Memory B cell (primary cell): Measurements from ENCODE around the gene CFD.
"Not testable (repeated sequence)": the region's sequence is repeated elsewhere in the genome, so short reads cannot be mapped to it uniquely, and the experiment has no call there.

Experiments
- ATAC-seq: fragments of 150-1000 bp; cut with Tn5 transposase; 2 replicates; pipeline ENCODE4 v1.10.0; 2021; ENCODE audit warnings: low read depth, mild to moderate bottlenecking, moderate library complexity
- DNase-seq, 2 donors: peaks; one replicate each; pipeline ENCODE4 v3.0.0; 2022; ENCODE audit warnings: low spot score in 2 of 2
- H3K27ac Mint-ChIP-seq: one replicate; pipeline ENCODE4 v1.8.0; 2022; ENCODE audit warnings: mild to moderate bottlenecking, moderate library complexity, mixed read lengths
- H3K27me3 Mint-ChIP-seq: one replicate; pipeline ENCODE4 v1.8.0; 2022; ENCODE audit warnings: mixed read lengths
- H3K36me3 Mint-ChIP-seq: one replicate; pipeline ENCODE4 v1.8.0; 2022; ENCODE audit warnings: mild to moderate bottlenecking, mixed read lengths
- H3K4me1 Mint-ChIP-seq: one replicate; pipeline ENCODE4 v1.8.0; 2022; ENCODE audit warnings: mixed read lengths
- H3K4me3 Mint-ChIP-seq: one replicate; pipeline ENCODE4 v1.8.0; 2022; ENCODE audit warnings: mild to moderate bottlenecking, moderate library complexity, mixed read lengths
- H3K9me3 Mint-ChIP-seq: one replicate; pipeline ENCODE4 v1.8.0; 2022; ENCODE audit warnings: mixed read lengths

The CFD gene

GRCh38 chr19:840519-841206 is 18.8 kb upstream of the CFD start, which contains the start of gene PRTN3:
Gene PRTN3, plus strand, starts transcription at chr19:840999. Its CDS starts 10 bp downstream, at chr19:841009.
- Mint-ChIP-seq H3K27me3 (peaks cover 22% of the 10 kb centered on the region), H3K4me1 (peaks cover 11% of the 10 kb centered on the region), H3K36me3 (peaks cover 5% of the 10 kb centered on the region), H3K27ac (peak within 1 kb of the TSS; percentile 86), H3K9me3 (peaks cover 3% of the 10 kb centered on the region), H3K4me3 (no peak within 1 kb of the TSS)
- DNase-seq (no peak), ATAC-seq (no peak)

- H3K27ac Mint-ChIP-seq, ATAC-seq, H3K4me1 Mint-ChIP-seq, H3K36me3 Mint-ChIP-seq, H3K4me3 Mint-ChIP-seq, DNase-seq, H3K9me3 Mint-ChIP-seq: not testable (repeated sequence)
- H3K27me3 Mint-ChIP-seq, result peaks cover 23% of the 10 kb centered on the region
Observed at GRCh38 chr19:842802-843179, 16.7 kb upstream of the CFD start.

- peaks cover 7% of the 10 kb centered on the region for H3K4me1 Mint-ChIP-seq
- no peak for ATAC-seq
- H3K9me3 Mint-ChIP-seq, result peaks cover 3% of the 10 kb centered on the region
- H3K36me3 Mint-ChIP-seq, result peaks cover 5% of the 10 kb centered on the region
- no peak overlapping the region for H3K4me3 Mint-ChIP-seq
- DNase-seq, result no peak
- peaks cover 24% of the 10 kb centered on the region for H3K27me3 Mint-ChIP-seq
- H3K27ac Mint-ChIP-seq, result no peak overlapping the region
Observed at GRCh38 chr19:843180-843835, 16.2 kb upstream of the CFD start.

GRCh38 chr19:843836-844545 is 15.5 kb upstream of the CFD start:
- Mint-ChIP-seq H3K36me3 (peaks cover 5% of the 10 kb centered on the region), H3K4me3 (no peak overlapping the region), H3K27ac (peak overlapping the region; percentile 26), H3K4me1 (peaks cover 7% of the 10 kb centered on the region), H3K9me3 (peaks cover 3% of the 10 kb centered on the region), H3K27me3 (peaks cover 26% of the 10 kb centered on the region)
- DNase-seq (no peak), ATAC-seq (no peak)

- H3K9me3 Mint-ChIP-seq, result peaks cover 3% of the 10 kb centered on the region
- peaks cover 27% of the 10 kb centered on the region for H3K27me3 Mint-ChIP-seq
- H3K27ac Mint-ChIP-seq, result peak overlapping the region; percentile 26
- no peak overlapping the region for H3K4me3 Mint-ChIP-seq
- H3K36me3 Mint-ChIP-seq, result peaks cover 5% of the 10 kb centered on the region
- ATAC-seq, result no peak
- DNase-seq, result no peak
- peaks cover 7% of the 10 kb centered on the region for H3K4me1 Mint-ChIP-seq
Observed at GRCh38 chr19:844546-844971, 14.9 kb upstream of the CFD start.

GRCh38 chr19:845707-846521 is 13.6 kb upstream of the CFD start:
- ATAC-seq (no peak), DNase-seq (no peak)
- Mint-ChIP-seq H3K27ac (no peak overlapping the region), H3K4me1 (peaks cover 7% of the 10 kb centered on the region), H3K36me3 (peaks cover 5% of the 10 kb centered on the region), H3K4me3 (no peak overlapping the region), H3K9me3 (peaks cover 3% of the 10 kb centered on the region), H3K27me3 (peaks cover 30% of the 10 kb centered on the region)

- H3K4me3 Mint-ChIP-seq, result no peak overlapping the region
- ATAC-seq, result no peak
- H3K27me3 Mint-ChIP-seq, result peaks cover 22% of the 10 kb centered on the region
- H3K27ac Mint-ChIP-seq, result no peak overlapping the region
- DNase-seq, result no peak
- H3K9me3 Mint-ChIP-seq, result no peaks in the 10 kb centered on the region
- peaks cover 4% of the 10 kb centered on the region for H3K4me1 Mint-ChIP-seq
- peaks cover 2% of the 10 kb centered on the region for H3K36me3 Mint-ChIP-seq
Observed at GRCh38 chr19:848386-848921, 11.0 kb upstream of the CFD start.

DNA sequence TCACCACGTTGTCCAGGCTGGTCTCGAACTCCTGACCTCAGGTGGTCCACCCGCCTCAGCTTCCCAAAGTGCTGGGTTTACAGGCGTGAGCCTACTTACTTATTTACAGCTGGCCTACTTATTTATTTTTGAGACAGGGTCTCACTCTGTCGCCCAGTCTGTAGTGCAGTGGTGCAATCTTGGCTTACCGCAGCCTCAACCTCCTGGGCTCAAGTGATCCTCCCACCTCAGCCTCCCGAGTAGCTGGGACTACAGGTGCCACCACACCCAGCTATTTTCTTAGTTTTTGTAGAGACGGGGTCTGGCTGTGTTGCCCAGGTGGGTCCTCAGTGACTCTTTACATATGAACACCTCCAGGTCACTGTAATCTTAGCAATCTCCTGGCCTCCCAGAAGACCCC is 10.3 kb upstream of the CFD start:
- not testable (repeated sequence) for H3K27ac Mint-ChIP-seq, H3K36me3 Mint-ChIP-seq, H3K4me3 Mint-ChIP-seq, H3K4me1 Mint-ChIP-seq, ATAC-seq, H3K9me3 Mint-ChIP-seq, DNase-seq
- peaks cover 22% of the 10 kb centered on the region for H3K27me3 Mint-ChIP-seq

DNA sequence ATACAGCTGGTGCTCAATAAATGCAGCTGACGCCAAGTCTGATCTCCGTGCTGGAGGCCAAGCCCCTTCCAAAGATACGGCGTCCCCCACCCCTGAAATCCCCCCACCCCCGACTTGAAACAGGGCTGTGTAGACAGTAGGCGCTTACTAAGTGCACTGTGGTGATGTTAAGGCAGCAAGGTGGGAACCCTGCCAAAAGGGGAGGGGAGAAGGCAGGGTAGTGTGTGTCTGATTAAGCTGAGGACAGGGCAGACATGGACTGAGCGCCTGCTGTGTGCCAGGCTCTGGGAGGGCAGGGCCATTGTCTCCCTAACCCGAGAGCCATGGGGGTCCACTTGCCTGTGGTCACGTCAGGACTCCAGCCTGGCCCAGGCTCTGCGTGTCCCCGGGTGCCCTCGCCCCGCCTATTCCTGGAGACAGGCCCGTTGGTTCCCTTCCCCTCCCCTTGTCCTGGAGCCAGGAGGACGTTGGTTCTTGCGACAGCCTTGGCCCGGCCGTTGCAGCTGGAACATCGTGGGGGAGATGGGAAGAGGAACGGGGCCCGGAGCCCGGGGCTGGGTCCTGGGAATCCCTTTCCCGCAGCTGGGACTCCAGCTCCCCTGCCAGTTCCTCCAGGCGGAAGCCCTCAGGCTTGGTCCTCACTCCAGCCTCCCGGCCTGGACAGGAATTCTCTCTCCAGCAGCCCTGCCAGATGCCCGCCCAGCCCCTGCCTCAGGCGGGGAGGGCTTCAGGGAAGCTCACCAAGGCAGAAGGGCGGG is 9.1 kb upstream of the CFD start:
- Mint-ChIP-seq H3K9me3 (no peaks in the 10 kb centered on the region), H3K36me3 (no peaks in the 10 kb centered on the region), H3K27me3 (peaks cover 17% of the 10 kb centered on the region), H3K4me1 (no peaks in the 10 kb centered on the region), H3K27ac (no peak overlapping the region), H3K4me3 (no peak overlapping the region)
- DNase-seq (no peak), ATAC-seq (peak; percentile 24)

DNA sequence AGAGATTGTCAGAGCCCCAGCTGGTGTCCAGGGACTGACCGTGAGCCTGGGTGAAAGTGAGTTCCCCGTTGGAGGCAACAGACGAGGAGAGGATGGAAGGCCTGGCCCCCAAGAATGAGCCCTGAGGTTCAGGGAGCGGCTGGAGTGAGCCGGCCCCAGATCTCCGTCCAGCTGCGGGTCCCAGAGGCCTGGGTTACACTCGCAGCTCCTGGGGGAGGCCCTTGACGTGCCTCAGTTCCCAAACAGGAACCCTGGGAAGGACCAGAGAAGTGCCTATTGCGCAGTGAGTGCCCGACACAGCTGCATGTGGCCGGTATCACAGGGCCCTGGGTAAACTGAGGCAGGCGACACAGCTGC is 8.5 kb upstream of the CFD start:
- peaks cover 13% of the 10 kb centered on the region for H3K27me3 Mint-ChIP-seq
- no peaks in the 10 kb centered on the region for H3K4me1 Mint-ChIP-seq
- no peaks in the 10 kb centered on the region for H3K36me3 Mint-ChIP-seq
- H3K27ac Mint-ChIP-seq, result no peak overlapping the region
- H3K4me3 Mint-ChIP-seq, result no peak overlapping the region
- no peak for ATAC-seq
- no peak for DNase-seq
- no peaks in the 10 kb centered on the region for H3K9me3 Mint-ChIP-seq

DNA sequence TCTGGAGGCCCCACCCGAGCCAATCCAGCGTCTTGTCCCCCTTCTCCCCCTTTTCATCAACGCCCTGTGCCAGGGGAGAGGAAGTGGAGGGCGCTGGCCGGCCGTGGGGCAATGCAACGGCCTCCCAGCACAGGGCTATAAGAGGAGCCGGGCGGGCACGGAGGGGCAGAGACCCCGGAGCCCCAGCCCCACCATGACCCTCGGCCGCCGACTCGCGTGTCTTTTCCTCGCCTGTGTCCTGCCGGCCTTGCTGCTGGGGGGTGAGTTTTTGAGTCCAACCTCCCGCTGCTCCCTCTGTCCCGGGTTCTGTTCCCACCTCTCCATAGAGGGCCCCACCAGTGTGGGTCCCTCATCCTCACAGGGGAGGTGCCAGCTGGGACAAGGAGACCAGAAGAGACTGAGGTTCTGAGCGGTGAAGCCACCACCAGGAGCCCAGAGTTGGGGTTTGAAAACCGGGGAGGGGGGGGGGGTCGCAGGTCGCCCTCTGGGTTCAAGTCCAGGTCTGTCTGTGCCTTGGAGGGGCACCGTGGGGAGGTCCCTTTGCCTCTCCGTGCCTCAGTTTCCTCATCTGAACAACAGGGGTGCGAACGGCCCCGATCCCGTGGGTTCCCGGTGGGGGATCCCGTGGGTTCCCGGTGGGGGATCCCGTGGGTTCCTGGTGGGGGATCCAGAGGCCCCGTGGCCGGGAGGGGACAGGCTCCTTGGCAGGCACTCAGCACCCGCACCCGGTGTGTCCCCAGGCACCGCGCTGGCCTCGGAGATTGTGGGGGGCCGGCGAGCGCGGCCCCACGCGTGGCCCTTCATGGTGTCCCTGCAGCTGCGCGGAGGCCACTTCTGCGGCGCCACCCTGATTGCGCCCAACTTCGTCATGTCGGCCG is 7.1 kb upstream of the CFD start, which contains the start of gene ELANE:
TSS of gene ELANE (plus strand) at position 168 of the 878 bp plus-strand sequence. CDS start at position 194, 26 bp downstream.
- no peak within 1 kb of the TSS for H3K4me3 Mint-ChIP-seq
- no peaks in the 10 kb centered on the region for H3K36me3 Mint-ChIP-seq
- no peaks in the 10 kb centered on the region for H3K9me3 Mint-ChIP-seq
- H3K27me3 Mint-ChIP-seq, result peaks cover 8% of the 10 kb centered on the region
- H3K27ac Mint-ChIP-seq, result no peak within 1 kb of the TSS
- DNase-seq, result no peak
- peaks cover 2% of the 10 kb centered on the region for H3K4me1 Mint-ChIP-seq
- ATAC-seq, result no peak

DNA sequence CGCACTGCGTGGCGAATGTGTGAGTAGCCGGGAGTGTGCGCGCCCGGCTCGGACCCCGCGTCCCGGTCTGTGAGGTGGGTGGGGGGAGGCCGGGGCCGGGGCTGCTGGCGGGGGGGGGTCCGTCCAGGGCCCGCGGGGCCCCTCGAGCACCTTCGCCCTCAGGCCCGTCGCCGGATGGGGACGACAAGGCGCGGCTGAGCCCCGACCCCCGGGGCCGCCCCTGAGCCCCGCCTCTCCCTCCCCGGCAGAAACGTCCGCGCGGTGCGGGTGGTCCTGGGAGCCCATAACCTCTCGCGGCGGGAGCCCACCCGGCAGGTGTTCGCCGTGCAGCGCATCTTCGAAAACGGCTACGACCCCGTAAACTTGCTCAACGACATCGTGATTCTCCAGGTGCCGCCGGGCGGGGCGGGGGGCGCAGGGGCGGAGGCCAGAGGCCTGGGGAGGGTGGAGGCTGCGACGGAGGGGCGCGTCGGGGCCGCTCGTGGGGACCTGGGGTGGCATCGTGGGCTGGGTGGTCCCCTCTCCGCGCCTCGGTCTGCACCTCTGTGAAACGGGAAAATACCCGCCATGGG is 6.4 kb upstream of the CFD start:
- H3K27ac Mint-ChIP-seq, result no peak overlapping the region
- H3K4me3 Mint-ChIP-seq, result no peak overlapping the region
- no peaks in the 10 kb centered on the region for H3K36me3 Mint-ChIP-seq
- DNase-seq, result no peak
- ATAC-seq, result no peak
- no peaks in the 10 kb centered on the region for H3K9me3 Mint-ChIP-seq
- H3K4me1 Mint-ChIP-seq, result peaks cover 2% of the 10 kb centered on the region
- peaks cover 8% of the 10 kb centered on the region for H3K27me3 Mint-ChIP-seq
